H1 (cell line): ENCODE data around the gene SYPL1. TPM values are rescaled to one million over a fixed set of nuclear protein-coding genes. Genes with fewer than 3 reads are reported as not detected.

ENCODE experiments used
- ASH2L ChIP-seq: fragments of 200-600, 300-600 bp; sonication (generic); IDR thresholded peaks from one replicate; pipeline ENCODE4 v1.7.1; 2017; ENCODE audit warnings: low read length
- MAFK ChIP-seq: IDR thresholded peaks from 2 replicates; pipeline ENCODE4 v1.6.1; 2012; ENCODE audit warnings: low read depth, mild to moderate bottlenecking, improper control_type of control experiment, low read length
- NRF1 ChIP-seq: IDR thresholded peaks from 2 replicates; pipeline ENCODE4 v1.6.1; 2011; ENCODE audit warnings: mild to moderate bottlenecking, low read depth, low read length, improper control_type of control experiment
- POLR2A ChIP-seq, 2 experiments: IDR thresholded peaks; 1 replicate in 1 of 2; 2 replicates in 1 of 2; pipeline ENCODE4 v1.6.1; 2011; ENCODE audit warnings: low read depth in 2 of 2, low read length in 2 of 2, mild to moderate bottlenecking in 2 of 2; ENCODE audit errors: control extremely low read depth in 1 of 2
- RAD21 ChIP-seq, 2 experiments: IDR thresholded peaks in 1 of 2; conservative IDR thresholded peaks in 1 of 2; 2 replicates each; pipeline ENCODE4 v1.6.1; 2011; ENCODE audit warnings: low read depth in 2 of 2, low read length in 2 of 2, improper control_type of control experiment in 1 of 2, inconsistent platforms in 1 of 2, mild to moderate bottlenecking in 1 of 2, moderate library complexity in 1 of 2
- RNF2 ChIP-seq: fragments of 200-900, 300-1000 bp; sonication (generic); IDR thresholded peaks from 2 replicates; pipeline ENCODE4 v1.7.1; 2016; ENCODE audit warnings: borderline replicate concordance, low read depth, mild to moderate bottlenecking, antibody characterized with exemption, low read length; ENCODE audit not compliant: poor library complexity, severe bottlenecking; ENCODE audit errors: missing control alignments
- SP1 ChIP-seq: IDR thresholded peaks from 2 replicates; pipeline ENCODE4 v1.6.1; 2011; ENCODE audit warnings: low read depth, low read length
- SP4 ChIP-seq: IDR thresholded peaks from 2 replicates; pipeline ENCODE4 v1.6.1; 2012; ENCODE audit warnings: low read length, inconsistent platforms
- polyA plus RNA-seq, 7 experiments: library from polyadenylated mRNA; depleted of rRNA in 3 of 7; stranded (reverse) in 5 of 7; unstranded in 2 of 7; fragments of >200 nt in 5 of 7; fragments of 200-250 nt in 2 of 7; gene quantifications; 1 replicate in 5 of 7; 2 replicates in 1 of 7; 4 replicates in 1 of 7; pipeline versions ENCODE4 v1.2.1 to v1.2.3, GENCODE V29; 2011 to 2013; ENCODE audit warnings: missing spikeins in 2 of 7, mixed read lengths in 2 of 7
- total RNA-seq: library from RNA; stranded (reverse); fragmentation: NEBNext Ultra II Directional; extraction: Animal tissue kit (Norgen Biotek cat#: 25700); gene quantifications from 2 replicates; pipeline ENCODE4 v1.2.1, GENCODE V29; 2021
- TF ChIP-seq, protein P1 (sequence below): fragments of 300-600 bp; sonication (generic); IDR thresholded peaks from 2 replicates; pipeline ENCODE4 v1.7.1; 2012; ENCODE audit warnings: low read length, moderate library complexity, mild to moderate bottlenecking, inconsistent platforms; ENCODE audit not compliant: insufficient replicate concordance
- TF ChIP-seq, protein P2 (sequence below): IDR thresholded peaks from 2 replicates; pipeline ENCODE4 v1.6.1; 2012; ENCODE audit warnings: inconsistent platforms

Gene SYPL1
- total and polyA plus RNA-seq, 2 of the 8 experiments (the other 6 are each of a cell fraction or from before 2014, with no cell fraction given), result 44.9 to 57.7 TPM

DNA sequence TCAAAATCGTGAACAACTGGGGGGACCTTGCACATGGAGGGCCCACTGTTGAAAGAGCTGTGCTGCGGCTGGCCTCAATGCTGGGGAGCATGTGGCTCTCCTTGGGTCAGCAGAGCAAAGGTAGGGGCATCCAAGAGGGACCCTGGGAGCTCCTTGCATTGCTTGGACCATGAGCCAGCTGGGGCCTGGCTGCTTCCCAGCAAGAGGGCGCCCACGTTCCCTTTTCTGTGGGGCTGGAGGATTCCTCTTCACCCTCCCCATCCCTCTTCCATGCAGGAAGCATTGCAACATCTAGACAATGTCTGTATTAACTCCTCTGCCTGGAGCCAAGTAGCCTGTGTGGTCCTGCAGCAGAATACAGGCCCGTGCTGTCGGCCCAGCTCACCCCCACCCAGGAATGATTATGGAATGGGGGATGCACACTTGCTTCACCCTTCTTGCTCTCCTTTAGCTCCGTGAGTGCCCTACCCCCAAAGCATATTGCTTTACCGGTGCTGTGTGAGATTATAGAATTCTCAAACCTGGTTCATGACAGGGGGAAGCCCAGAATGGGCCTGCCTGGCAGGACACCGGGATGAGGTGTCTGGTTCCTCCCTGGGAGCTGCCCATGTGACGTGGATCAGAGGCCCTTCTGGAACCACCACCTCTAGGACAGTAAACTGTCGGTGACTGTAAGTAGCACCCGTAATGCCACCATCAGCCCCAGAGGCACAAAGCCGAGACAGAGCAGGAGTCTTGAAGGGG is 61.9 kb downstream of the SYPL1 start (continued):
- TF ChIP-seq, protein P1, sequence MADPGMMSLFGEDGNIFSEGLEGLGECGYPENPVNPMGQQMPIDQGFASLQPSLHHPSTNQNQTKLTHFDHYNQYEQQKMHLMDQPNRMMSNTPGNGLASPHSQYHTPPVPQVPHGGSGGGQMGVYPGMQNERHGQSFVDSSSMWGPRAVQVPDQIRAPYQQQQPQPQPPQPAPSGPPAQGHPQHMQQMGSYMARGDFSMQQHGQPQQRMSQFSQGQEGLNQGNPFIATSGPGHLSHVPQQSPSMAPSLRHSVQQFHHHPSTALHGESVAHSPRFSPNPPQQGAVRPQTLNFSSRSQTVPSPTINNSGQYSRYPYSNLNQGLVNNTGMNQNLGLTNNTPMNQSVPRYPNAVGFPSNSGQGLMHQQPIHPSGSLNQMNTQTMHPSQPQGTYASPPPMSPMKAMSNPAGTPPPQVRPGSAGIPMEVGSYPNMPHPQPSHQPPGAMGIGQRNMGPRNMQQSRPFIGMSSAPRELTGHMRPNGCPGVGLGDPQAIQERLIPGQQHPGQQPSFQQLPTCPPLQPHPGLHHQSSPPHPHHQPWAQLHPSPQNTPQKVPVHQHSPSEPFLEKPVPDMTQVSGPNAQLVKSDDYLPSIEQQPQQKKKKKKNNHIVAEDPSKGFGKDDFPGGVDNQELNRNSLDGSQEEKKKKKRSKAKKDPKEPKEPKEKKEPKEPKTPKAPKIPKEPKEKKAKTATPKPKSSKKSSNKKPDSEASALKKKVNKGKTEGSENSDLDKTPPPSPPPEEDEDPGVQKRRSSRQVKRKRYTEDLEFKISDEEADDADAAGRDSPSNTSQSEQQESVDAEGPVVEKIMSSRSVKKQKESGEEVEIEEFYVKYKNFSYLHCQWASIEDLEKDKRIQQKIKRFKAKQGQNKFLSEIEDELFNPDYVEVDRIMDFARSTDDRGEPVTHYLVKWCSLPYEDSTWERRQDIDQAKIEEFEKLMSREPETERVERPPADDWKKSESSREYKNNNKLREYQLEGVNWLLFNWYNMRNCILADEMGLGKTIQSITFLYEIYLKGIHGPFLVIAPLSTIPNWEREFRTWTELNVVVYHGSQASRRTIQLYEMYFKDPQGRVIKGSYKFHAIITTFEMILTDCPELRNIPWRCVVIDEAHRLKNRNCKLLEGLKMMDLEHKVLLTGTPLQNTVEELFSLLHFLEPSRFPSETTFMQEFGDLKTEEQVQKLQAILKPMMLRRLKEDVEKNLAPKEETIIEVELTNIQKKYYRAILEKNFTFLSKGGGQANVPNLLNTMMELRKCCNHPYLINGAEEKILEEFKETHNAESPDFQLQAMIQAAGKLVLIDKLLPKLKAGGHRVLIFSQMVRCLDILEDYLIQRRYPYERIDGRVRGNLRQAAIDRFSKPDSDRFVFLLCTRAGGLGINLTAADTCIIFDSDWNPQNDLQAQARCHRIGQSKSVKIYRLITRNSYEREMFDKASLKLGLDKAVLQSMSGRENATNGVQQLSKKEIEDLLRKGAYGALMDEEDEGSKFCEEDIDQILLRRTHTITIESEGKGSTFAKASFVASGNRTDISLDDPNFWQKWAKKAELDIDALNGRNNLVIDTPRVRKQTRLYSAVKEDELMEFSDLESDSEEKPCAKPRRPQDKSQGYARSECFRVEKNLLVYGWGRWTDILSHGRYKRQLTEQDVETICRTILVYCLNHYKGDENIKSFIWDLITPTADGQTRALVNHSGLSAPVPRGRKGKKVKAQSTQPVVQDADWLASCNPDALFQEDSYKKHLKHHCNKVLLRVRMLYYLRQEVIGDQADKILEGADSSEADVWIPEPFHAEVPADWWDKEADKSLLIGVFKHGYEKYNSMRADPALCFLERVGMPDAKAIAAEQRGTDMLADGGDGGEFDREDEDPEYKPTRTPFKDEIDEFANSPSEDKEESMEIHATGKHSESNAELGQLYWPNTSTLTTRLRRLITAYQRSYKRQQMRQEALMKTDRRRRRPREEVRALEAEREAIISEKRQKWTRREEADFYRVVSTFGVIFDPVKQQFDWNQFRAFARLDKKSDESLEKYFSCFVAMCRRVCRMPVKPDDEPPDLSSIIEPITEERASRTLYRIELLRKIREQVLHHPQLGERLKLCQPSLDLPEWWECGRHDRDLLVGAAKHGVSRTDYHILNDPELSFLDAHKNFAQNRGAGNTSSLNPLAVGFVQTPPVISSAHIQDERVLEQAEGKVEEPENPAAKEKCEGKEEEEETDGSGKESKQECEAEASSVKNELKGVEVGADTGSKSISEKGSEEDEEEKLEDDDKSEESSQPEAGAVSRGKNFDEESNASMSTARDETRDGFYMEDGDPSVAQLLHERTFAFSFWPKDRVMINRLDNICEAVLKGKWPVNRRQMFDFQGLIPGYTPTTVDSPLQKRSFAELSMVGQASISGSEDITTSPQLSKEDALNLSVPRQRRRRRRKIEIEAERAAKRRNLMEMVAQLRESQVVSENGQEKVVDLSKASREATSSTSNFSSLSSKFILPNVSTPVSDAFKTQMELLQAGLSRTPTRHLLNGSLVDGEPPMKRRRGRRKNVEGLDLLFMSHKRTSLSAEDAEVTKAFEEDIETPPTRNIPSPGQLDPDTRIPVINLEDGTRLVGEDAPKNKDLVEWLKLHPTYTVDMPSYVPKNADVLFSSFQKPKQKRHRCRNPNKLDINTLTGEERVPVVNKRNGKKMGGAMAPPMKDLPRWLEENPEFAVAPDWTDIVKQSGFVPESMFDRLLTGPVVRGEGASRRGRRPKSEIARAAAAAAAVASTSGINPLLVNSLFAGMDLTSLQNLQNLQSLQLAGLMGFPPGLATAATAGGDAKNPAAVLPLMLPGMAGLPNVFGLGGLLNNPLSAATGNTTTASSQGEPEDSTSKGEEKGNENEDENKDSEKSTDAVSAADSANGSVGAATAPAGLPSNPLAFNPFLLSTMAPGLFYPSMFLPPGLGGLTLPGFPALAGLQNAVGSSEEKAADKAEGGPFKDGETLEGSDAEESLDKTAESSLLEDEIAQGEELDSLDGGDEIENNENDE, result no peak
- TF ChIP-seq SP1 (no peak), NRF1 (no peak), POLR2A (IDR thresholded peaks at IDR 0.05; ENCODE audit: control extremely low read depth in 1 of 2, low read depth in 2 of 2, low read length in 2 of 2) (no peak), RAD21 (IDR thresholded peaks at IDR 0.05 in 1 of 2, conservative IDR thresholded peaks at IDR 0.05 in 1 of 2; ENCODE audit: low read depth in 2 of 2, low read length in 2 of 2) (peak; percentile 49 to 57), MAFK (no peak), RNF2 (no peak), SP4 (no peak), ASH2L (no peak)
- TF ChIP-seq, protein P2, sequence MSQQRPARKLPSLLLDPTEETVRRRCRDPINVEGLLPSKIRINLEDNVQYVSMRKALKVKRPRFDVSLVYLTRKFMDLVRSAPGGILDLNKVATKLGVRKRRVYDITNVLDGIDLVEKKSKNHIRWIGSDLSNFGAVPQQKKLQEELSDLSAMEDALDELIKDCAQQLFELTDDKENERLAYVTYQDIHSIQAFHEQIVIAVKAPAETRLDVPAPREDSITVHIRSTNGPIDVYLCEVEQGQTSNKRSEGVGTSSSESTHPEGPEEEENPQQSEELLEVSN, result peak; percentile 66
